C4-2B (cell line): ENCODE results near the gene RNF123.

Experiments used
- ZFX ChIP-seq: fragments of 450-650 bp; IDR thresholded peaks from 2 replicates; pipeline ENCODE4 v1.6.1; 2017
- TF ChIP-seq, protein P1 (sequence below): fragments of 450-650 bp; conservative IDR thresholded peaks from 2 replicates; pipeline ENCODE4 v1.5.1; 2017; ENCODE audit warnings: mild to moderate bottlenecking

DNA sequence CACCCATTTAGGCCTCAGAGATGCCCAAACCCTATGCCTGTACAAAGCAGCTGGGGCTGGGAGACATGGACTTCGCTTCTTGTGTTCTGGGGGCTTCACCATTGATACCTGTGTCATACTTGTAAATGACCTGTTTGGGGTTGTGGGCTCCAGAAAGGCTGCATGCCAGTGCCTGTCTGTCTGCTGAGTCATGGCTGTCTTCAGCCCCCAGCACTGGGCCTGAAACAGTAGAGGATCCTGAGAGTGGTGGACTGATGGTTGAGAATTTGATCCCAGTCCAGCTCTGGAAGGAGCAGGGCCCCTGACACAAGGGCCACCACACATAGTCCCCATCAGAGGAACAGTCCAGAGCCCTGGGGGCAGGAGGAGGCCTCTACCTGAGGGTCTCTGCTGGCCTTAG lies 39.8 kb upstream of the RNF123 start:
- TF ChIP-seq, protein P1, sequence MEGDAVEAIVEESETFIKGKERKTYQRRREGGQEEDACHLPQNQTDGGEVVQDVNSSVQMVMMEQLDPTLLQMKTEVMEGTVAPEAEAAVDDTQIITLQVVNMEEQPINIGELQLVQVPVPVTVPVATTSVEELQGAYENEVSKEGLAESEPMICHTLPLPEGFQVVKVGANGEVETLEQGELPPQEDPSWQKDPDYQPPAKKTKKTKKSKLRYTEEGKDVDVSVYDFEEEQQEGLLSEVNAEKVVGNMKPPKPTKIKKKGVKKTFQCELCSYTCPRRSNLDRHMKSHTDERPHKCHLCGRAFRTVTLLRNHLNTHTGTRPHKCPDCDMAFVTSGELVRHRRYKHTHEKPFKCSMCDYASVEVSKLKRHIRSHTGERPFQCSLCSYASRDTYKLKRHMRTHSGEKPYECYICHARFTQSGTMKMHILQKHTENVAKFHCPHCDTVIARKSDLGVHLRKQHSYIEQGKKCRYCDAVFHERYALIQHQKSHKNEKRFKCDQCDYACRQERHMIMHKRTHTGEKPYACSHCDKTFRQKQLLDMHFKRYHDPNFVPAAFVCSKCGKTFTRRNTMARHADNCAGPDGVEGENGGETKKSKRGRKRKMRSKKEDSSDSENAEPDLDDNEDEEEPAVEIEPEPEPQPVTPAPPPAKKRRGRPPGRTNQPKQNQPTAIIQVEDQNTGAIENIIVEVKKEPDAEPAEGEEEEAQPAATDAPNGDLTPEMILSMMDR, result no peak
- TF ChIP-seq ZFX, result no peak
